Ovary (tissue), 3 donors: ENCODE data around the gene ANKRD40.

Experiments used
- CTCF ChIP-seq, 3 donors: fragments of 450-650 bp in 2 of 3; fragments of 200-600 bp in 1 of 3; IDR thresholded peaks; one replicate each; pipeline versions ENCODE4 v1.5.1 to v1.8.0; 2016 to 2022; ENCODE audit warnings: antibody characterized with exemption in 3 of 3, mild to moderate bottlenecking in 1 of 3
- EP300 ChIP-seq: sonication (generic); formaldehyde crosslinking; IDR thresholded peaks from one replicate; pipeline ENCODE4 v1.6.1; 2017; ENCODE audit warnings: antibody characterized with exemption
- POLR2A ChIP-seq: fragments of 450-650 bp; IDR thresholded peaks from one replicate; pipeline ENCODE4 v1.6.1; 2017; ENCODE audit warnings: antibody characterized with exemption, mild to moderate bottlenecking, moderate library complexity
- donor health status: DM: no; HTN: no; CAD: no.

- TF ChIP-seq CTCF (IDR thresholded peaks at IDR 0.05) (no peak), POLR2A (no peak), EP300 (no peak)
Measured at GRCh38 chr17:50689956-50690886, 17.5 kb downstream of the ANKRD40 start.
